PC-3 (cell line): ENCODE data around the gene UGT2A3. TPM values are rescaled to one million over a fixed set of nuclear protein-coding genes. Genes with fewer than 3 reads are reported as not detected.

ENCODE experiments used
- ATAC-seq: fragments of 200-7000 bp; cut with Tn5 transposase; 2 replicates; pipeline ENCODE4 v1.9.1; 2020; ENCODE audit warnings: mild to moderate bottlenecking, moderate library complexity
- BruUV-seq: library from RNA; stranded (reverse); fragments of 400-500 nt; replicated peaks from 2 replicates; lab custom pipeline; 2021; lab: Mats Ljungman, UMichigan
- CTCF ChIA-PET: fragments of 300-600 bp; sonication (Branson Sonifier 250); formaldehyde crosslinking; loops from one replicate; lab custom pipeline; 2022; ENCODE audit warnings: antibody characterized with exemption; lab: Charles Lee
- POLR2A ChIA-PET: fragments of 300-600 bp; sonication (Branson Sonifier 250); formaldehyde crosslinking; loops from one replicate; lab custom pipeline; 2022; ENCODE audit warnings: antibody characterized with exemption; ENCODE audit not compliant: unreplicated experiment; lab: Charles Lee
- DNase-seq: peaks from one replicate; pipeline ENCODE4 v3.0.0-alpha.2; 2015
- H2AFZ ChIP-seq: fragments of 300-600 bp; sonication (generic); 2 replicates; pipeline ENCODE4 v1.6.0; 2016; ENCODE audit warnings: antibody characterized with exemption, low read length
- H3F3A ChIP-seq: fragments of 300-600 bp; sonication (generic); one replicate; pipeline ENCODE4 v1.6.0; 2017; ENCODE audit warnings: antibody characterized with exemption, low read length, control low read depth, mild to moderate bottlenecking; ENCODE audit not compliant: unreplicated experiment
- H3K27ac ChIP-seq: fragments of 300-600 bp; sonication (generic); 2 replicates; pipeline ENCODE4 v1.5.1; 2016; ENCODE audit warnings: mild to moderate bottlenecking, low read length
- H3K27me3 ChIP-seq: fragments of 300-600 bp; sonication (generic); 2 replicates; pipeline ENCODE4 v1.6.1; 2016; ENCODE audit warnings: low read length, mixed read lengths
- H3K36me3 ChIP-seq: fragments of 300-600 bp; sonication (generic); 2 replicates; pipeline ENCODE4 v1.6.1; 2016; ENCODE audit warnings: low read depth, mixed run types, low read length, mixed read lengths
- H3K4me1 ChIP-seq: fragments of 300-600 bp; sonication (generic); 2 replicates; pipeline ENCODE4 v1.5.1; 2016; ENCODE audit warnings: low read length; ENCODE audit not compliant: insufficient read depth
- H3K4me2 ChIP-seq: fragments of 300-600 bp; sonication (generic); 2 replicates; pipeline ENCODE4 v1.6.0; 2016; ENCODE audit warnings: low read length
- H3K4me3 ChIP-seq: fragments of 300-600 bp; sonication (generic); 2 replicates; pipeline ENCODE4 v1.5.1; 2016; ENCODE audit warnings: mild to moderate bottlenecking, low read length, mixed read lengths
- H3K79me2 ChIP-seq: fragments of 300-600 bp; sonication (generic); 2 replicates; pipeline ENCODE4 v1.6.1; 2017; ENCODE audit warnings: low read length, mixed read lengths
- H3K9ac ChIP-seq: fragments of 300-600 bp; sonication (generic); 2 replicates; pipeline ENCODE4 v1.6.0; 2016; ENCODE audit warnings: mild to moderate bottlenecking, low read length
- H3K9me2 ChIP-seq: fragments of 300-600 bp; sonication (generic); replicated peaks from 2 replicates; pipeline ENCODE4 v1.6.1; 2016; ENCODE audit warnings: mixed run types, low read length, mixed read lengths
- H3K9me3 ChIP-seq: fragments of 300-600 bp; sonication (generic); 2 replicates; pipeline ENCODE4 v1.6.1; 2016; ENCODE audit warnings: low read length, mixed read lengths
- H4K20me1 ChIP-seq: fragments of 300-600 bp; sonication (generic); 2 replicates; pipeline ENCODE4 v1.6.1; 2016; ENCODE audit warnings: low read length, mixed read lengths
- CTCF ChIP-seq: fragments of 300-600 bp; sonication (generic); conservative IDR thresholded peaks from 2 replicates; pipeline ENCODE4 v1.5.1; 2017; ENCODE audit warnings: antibody characterized with exemption, low read depth, mild to moderate bottlenecking, low read length
- EZH2 ChIP-seq: fragments of 300-600 bp; sonication (generic); IDR thresholded peaks from one replicate; pipeline ENCODE4 v1.6.1; 2017; ENCODE audit warnings: antibody characterized with exemption, mild to moderate bottlenecking, low read length; ENCODE audit not compliant: unreplicated experiment
- EZH2phosphoT487 ChIP-seq: fragments of 300-600 bp; sonication (generic); IDR thresholded peaks from 2 replicates; pipeline ENCODE4 v1.6.1; 2018; ENCODE audit warnings: mild to moderate bottlenecking, antibody characterized with exemption, low read length, borderline replicate concordance
- intact Hi-C: fragments of 100-400 bp; cut with micrococcal nuclease; formaldehyde crosslinking; loops from 2 replicates; pipeline ENCODE4 v1.9.0; 2023
- total RNA-seq: library from RNA; depleted of rRNA; stranded (reverse); fragments of >200 nt; gene quantifications from 2 replicates; pipeline ENCODE4 v1.2.3, GENCODE V29; 2014

Gene UGT2A3
- total RNA-seq, 1 experiment from 2014 or later, result not detected

DNA sequence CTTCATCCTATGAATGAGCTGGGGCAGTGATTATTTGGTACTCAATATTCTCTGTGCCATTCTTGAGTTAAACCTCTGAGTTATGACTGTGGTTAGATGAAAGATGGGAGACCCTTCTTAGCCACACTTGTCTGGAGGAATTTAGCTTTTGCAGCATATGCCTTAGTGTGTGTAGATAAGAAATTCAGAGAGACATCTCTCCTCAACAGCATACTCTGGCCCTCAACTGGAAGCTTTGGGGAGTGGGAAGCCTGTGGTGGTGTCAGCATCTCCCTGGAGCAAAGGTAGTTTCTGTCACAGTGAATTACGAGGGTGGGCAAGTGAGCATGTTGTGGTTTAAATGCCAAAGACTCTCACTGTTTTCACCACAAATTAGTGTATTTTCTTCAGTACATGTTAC lies 58.7 kb downstream of the UGT2A3 start:
- Histone ChIP-seq H3K27me3 (no peaks in the 10 kb centered on the region), H2AFZ (no peak overlapping the region), H3K36me3 (no peaks in the 10 kb centered on the region), H3K27ac (no peak overlapping the region), H3K9ac (no peak overlapping the region), H3K79me2 (no peaks in the 10 kb centered on the region), H3K9me2 (no peaks in the 10 kb centered on the region), H3K4me3 (no peak overlapping the region), H4K20me1 (no peaks in the 10 kb centered on the region), H3K4me1 (no peaks in the 10 kb centered on the region), H3F3A (no peaks in the 10 kb centered on the region), H3K9me3 (no peaks in the 10 kb centered on the region), H3K4me2 (no peak overlapping the region)
- intact Hi-C loops, result no loop called here
- BruUV-seq, result no TSS peak
- TF ChIP-seq EZH2phosphoT487, result no peak
- TF ChIP-seq EZH2, result no peak
- no peak for TF ChIP-seq CTCF
- ChIA-PET CTCF (no interaction called here), POLR2A (no interaction called here)
- ATAC-seq, result no peak
- no peak for DNase-seq

DNA sequence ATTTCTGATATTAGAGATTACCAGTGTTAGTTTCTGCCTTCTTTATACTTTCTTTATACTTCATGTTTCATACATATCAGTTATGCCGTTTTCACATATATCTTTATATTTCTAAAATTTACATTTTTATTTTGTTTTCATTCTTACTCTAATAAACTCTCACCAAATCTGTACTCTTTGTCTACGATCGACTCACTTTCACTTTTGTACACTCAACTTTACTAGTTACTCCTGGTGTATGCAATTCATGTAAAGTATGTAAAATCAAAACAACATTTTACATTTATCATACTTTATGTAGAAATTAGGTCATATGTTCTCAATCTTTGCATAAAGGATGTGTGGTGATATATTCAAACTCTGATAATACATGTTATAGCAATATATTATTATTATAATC lies 59.9 kb downstream of the UGT2A3 start:
- no peak overlapping the region for H3K9ac ChIP-seq
- no peak overlapping the region for H2AFZ ChIP-seq
- H3K27me3 ChIP-seq, result no peaks in the 10 kb centered on the region
- ChIA-PET POLR2A (no interaction called here), CTCF (no interaction called here)
- no peak for DNase-seq
- 0 out of 2 replicates have a peak, but pooled peaks cover 4% of the 10 kb centered on the region for H3K9me2 ChIP-seq
- H3K79me2 ChIP-seq, result no peaks in the 10 kb centered on the region
- H3F3A ChIP-seq, result no peaks in the 10 kb centered on the region
- intact Hi-C loops, result no loop called here
- no peaks in the 10 kb centered on the region for H3K4me1 ChIP-seq
- BruUV-seq, result no TSS peak
- H4K20me1 ChIP-seq, result no peaks in the 10 kb centered on the region
- no peaks in the 10 kb centered on the region for H3K36me3 ChIP-seq
- no peaks in the 10 kb centered on the region for H3K9me3 ChIP-seq
- ATAC-seq, result no peak
- H3K4me3 ChIP-seq, result no peak overlapping the region
- no peak overlapping the region for H3K27ac ChIP-seq
- H3K4me2 ChIP-seq, result no peak overlapping the region
- no peak for TF ChIP-seq EZH2phosphoT487

- intact Hi-C loops, result no loop called here
- H3K9ac ChIP-seq, result no peak overlapping the region
- no peaks in the 10 kb centered on the region for H3K79me2 ChIP-seq
- H3K4me1 ChIP-seq, result no peaks in the 10 kb centered on the region
- H3K4me2 ChIP-seq, result no peak overlapping the region
- H3K36me3 ChIP-seq, result no peaks in the 10 kb centered on the region
- no TSS peak for BruUV-seq
- no peak overlapping the region for H3K27ac ChIP-seq
- H2AFZ ChIP-seq, result no peak overlapping the region
- POLR2A ChIA-PET, result no interaction called here
- 0 out of 2 replicates have a peak, but pooled peaks cover 4% of the 10 kb centered on the region for H3K9me2 ChIP-seq
- no peaks in the 10 kb centered on the region for H3K27me3 ChIP-seq
- no peak for ATAC-seq
- no peaks in the 10 kb centered on the region for H3F3A ChIP-seq
- CTCF ChIA-PET, result no interaction called here
- H3K4me3 ChIP-seq, result no peak overlapping the region
- no peak for DNase-seq
- TF ChIP-seq CTCF, result no peak
- H4K20me1 ChIP-seq, result no peaks in the 10 kb centered on the region
- H3K9me3 ChIP-seq, result no peaks in the 10 kb centered on the region
Observed at GRCh38 chr4:68885545-68885944, 66.1 kb downstream of the UGT2A3 start.
